HG03280 (cell line): ENCODE measurements around the gene ST7L.

ENCODE experiments used
- ATAC-seq: cut with Tn5 transposase; IDR thresholded peaks from one replicate; pipeline ENCODE4 v1.9.1; 2021; ENCODE audit warnings: mild to moderate bottlenecking, moderate library complexity; ENCODE audit not compliant: unreplicated experiment

ST7L gene

GRCh38 chr1:112518186-112518585 lies 100.8 kb downstream of the ST7L start:
- ATAC-seq = no peak

GRCh38 chr1:112517646-112518045 lies 101.3 kb downstream of the ST7L start:
- ATAC-seq = no peak

GRCh38 chr1:112517231-112517630 lies 101.7 kb downstream of the ST7L start:
- no peak for ATAC-seq

- ATAC-seq = no peak
Measured at GRCh38 chr1:112516141-112516540, 102.8 kb downstream of the ST7L start.

GRCh38 chr1:112515311-112516009 lies 103.5 kb downstream of the ST7L start:
- ATAC-seq = no peak

GRCh38 chr1:112514901-112515300 lies 104.0 kb downstream of the ST7L start:
- no peak for ATAC-seq

GRCh38 chr1:112513112-112513870 lies 105.7 kb downstream of the ST7L start:
- ATAC-seq = no peak

- ATAC-seq = no peak
Measured at GRCh38 chr1:112511897-112512296, 107.0 kb downstream of the ST7L start.

- ATAC-seq = no peak
Measured at GRCh38 chr1:112510340-112510739, 108.6 kb downstream of the ST7L start.

- ATAC-seq = no peak
Measured at GRCh38 chr1:112509660-112510178, 109.2 kb downstream of the ST7L start.

GRCh38 chr1:112509005-112509659 lies 109.8 kb downstream of the ST7L start:
- ATAC-seq = no peak

- peak; percentile 55 for ATAC-seq
Measured at GRCh38 chr1:112508278-112509004, 110.5 kb downstream of the ST7L start, which contains the start of gene WNT2B. WNT2B (plus strand) TSS chr1:112508965; CDS start chr1:112509263, 298 bp downstream.

- no peak for ATAC-seq
Measured at GRCh38 chr1:112507921-112508277, 111.0 kb downstream of the ST7L start.

- ATAC-seq = no peak
Measured at GRCh38 chr1:112507336-112507735, 111.6 kb downstream of the ST7L start.

GRCh38 chr1:112506731-112507130 lies 112.2 kb downstream of the ST7L start:
- ATAC-seq = no peak

GRCh38 chr1:112506306-112506705 lies 112.6 kb downstream of the ST7L start:
- no peak for ATAC-seq

- ATAC-seq = no peak
Measured at GRCh38 chr1:112505878-112506277, 113.1 kb downstream of the ST7L start.

GRCh38 chr1:112505400-112505785 lies 113.5 kb downstream of the ST7L start:
- no peak for ATAC-seq

- no peak for ATAC-seq
Measured at GRCh38 chr1:112504661-112505399, 114.1 kb downstream of the ST7L start.

- ATAC-seq = no peak
Measured at GRCh38 chr1:112504001-112504660, 114.8 kb downstream of the ST7L start.
